ENCODE data around the gene SPG7. TPM values are rescaled to one million over a fixed set of nuclear protein-coding genes. Genes with fewer than 3 reads are reported as not detected.

Gene SPG7
- total RNA-seq, 1 donor from 2014 or later: 98.8 TPM

- TF ChIP-seq, protein P1, sequence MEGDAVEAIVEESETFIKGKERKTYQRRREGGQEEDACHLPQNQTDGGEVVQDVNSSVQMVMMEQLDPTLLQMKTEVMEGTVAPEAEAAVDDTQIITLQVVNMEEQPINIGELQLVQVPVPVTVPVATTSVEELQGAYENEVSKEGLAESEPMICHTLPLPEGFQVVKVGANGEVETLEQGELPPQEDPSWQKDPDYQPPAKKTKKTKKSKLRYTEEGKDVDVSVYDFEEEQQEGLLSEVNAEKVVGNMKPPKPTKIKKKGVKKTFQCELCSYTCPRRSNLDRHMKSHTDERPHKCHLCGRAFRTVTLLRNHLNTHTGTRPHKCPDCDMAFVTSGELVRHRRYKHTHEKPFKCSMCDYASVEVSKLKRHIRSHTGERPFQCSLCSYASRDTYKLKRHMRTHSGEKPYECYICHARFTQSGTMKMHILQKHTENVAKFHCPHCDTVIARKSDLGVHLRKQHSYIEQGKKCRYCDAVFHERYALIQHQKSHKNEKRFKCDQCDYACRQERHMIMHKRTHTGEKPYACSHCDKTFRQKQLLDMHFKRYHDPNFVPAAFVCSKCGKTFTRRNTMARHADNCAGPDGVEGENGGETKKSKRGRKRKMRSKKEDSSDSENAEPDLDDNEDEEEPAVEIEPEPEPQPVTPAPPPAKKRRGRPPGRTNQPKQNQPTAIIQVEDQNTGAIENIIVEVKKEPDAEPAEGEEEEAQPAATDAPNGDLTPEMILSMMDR (IDR thresholded peaks at IDR 0.05): no peak
- no peaks in the 10 kb centered on the region for H3K27me3 ChIP-seq (ENCODE audit: low read depth)
- ATAC-seq (peak in 1 of 2 donors; percentile 10), DNase-seq (no peak)
- intact Hi-C loops (cut with DNase I): no loop called here
- no peak overlapping the region for H3K27ac ChIP-seq
- no peak overlapping the region for H3K4me3 ChIP-seq
- H3K9me3 ChIP-seq: no peaks in the 10 kb centered on the region
- H3K4me1 ChIP-seq: peaks cover 12% of the 10 kb centered on the region
- no peaks in the 10 kb centered on the region for H3K36me3 ChIP-seq
These were observed 94.9 kb downstream of the SPG7 start for GRCh38 chr16:89602952-89603590.

DNA sequence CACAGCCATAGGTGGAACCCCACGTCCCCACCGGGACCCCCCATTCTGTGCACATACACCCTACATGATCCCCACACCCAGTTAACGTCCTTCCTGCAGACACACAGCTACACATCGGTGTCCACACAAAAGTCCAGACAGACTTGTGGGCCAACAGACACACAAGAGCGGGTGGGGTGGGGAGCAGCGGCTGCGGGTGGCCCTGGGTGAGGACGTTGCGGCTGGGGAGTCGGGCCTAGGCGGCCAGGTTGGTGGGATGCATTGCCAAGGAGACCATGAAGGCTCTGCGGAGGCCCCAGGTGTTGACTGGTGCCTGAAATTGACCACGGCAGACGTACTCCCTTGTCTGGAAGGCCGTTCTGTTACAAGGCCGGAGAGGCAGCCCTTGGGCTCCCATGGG lies 96.6 kb downstream of the SPG7 start:
- DNase-seq (no peak), ATAC-seq (no peak)
- no peak overlapping the region for H3K27ac ChIP-seq
- H3K9me3 ChIP-seq: no peaks in the 10 kb centered on the region
- intact Hi-C loops (cut with DNase I): no loop called here
- H3K4me3 ChIP-seq: no peak overlapping the region
- no peaks in the 10 kb centered on the region for H3K36me3 ChIP-seq
- peaks cover 12% of the 10 kb centered on the region for H3K4me1 ChIP-seq
- H3K27me3 ChIP-seq (ENCODE audit: low read depth): no peaks in the 10 kb centered on the region
- TF ChIP-seq, protein P1 (IDR thresholded peaks at IDR 0.05): no peak

- Histone ChIP-seq H3K27me3 (ENCODE audit: low read depth) (no peaks in the 10 kb centered on the region), H3K4me3 (no peak overlapping the region), H3K9me3 (no peaks in the 10 kb centered on the region), H3K4me1 (peaks cover 12% of the 10 kb centered on the region), H3K36me3 (no peaks in the 10 kb centered on the region), H3K27ac (no peak overlapping the region)
- intact Hi-C loops (cut with DNase I): no loop called here
- TF ChIP-seq, protein P1 (IDR thresholded peaks at IDR 0.05): no peak
- DNase-seq (no peak), ATAC-seq (peak in 1 of 2 donors; percentile 4)
These were observed 97.2 kb downstream of the SPG7 start for GRCh38 chr16:89605186-89605970.

- Histone ChIP-seq H3K4me3 (no peak overlapping the region), H3K27ac (no peak overlapping the region), H3K36me3 (no peaks in the 10 kb centered on the region), H3K9me3 (no peaks in the 10 kb centered on the region), H3K27me3 (ENCODE audit: low read depth) (no peaks in the 10 kb centered on the region), H3K4me1 (peaks cover 12% of the 10 kb centered on the region)
- ATAC-seq: no peak
- DNase-seq: no peak
- intact Hi-C loops (cut with DNase I): no loop called here
- TF ChIP-seq, protein P1 (IDR thresholded peaks at IDR 0.05): no peak
These were observed 97.8 kb downstream of the SPG7 start for GRCh38 chr16:89606006-89606405.

Other genes starting within 250 kb of the SPG7 start
- gene ANKRD11, start 17.8 kb upstream of the SPG7 start, total RNA-seq: 127 TPM
- gene RPL13, start 52.3 kb downstream of the SPG7 start, total RNA-seq: 1,727 TPM
- gene CPNE7, start 67.4 kb downstream of the SPG7 start, total RNA-seq: 0.35 TPM
- 0.59 TPM for gene DPEP1, start 105.2 kb downstream of the SPG7 start, total RNA-seq
- gene CHMP1A, start 149.3 kb downstream of the SPG7 start, total RNA-seq: 70.4 TPM
- gene SPATA33, start 149.4 kb downstream of the SPG7 start, total RNA-seq: 9.7 TPM
- 79.6 TPM for gene CDK10, start 178.3 kb downstream of the SPG7 start, total RNA-seq
- gene SPATA2L, start 193.3 kb downstream of the SPG7 start, total RNA-seq: 10.3 TPM
- 15.6 TPM for gene VPS9D1, start 212.5 kb downstream of the SPG7 start, total RNA-seq
- 33.2 TPM for gene ZNF276, start 213.1 kb downstream of the SPG7 start, total RNA-seq